GM23338 (cell line): Measurements from ENCODE around the gene PTPRJ. TPM values are rescaled to one million over a fixed set of nuclear protein-coding genes. Genes with fewer than 3 reads are reported as not detected.
"Not testable (repeated sequence)": the region's sequence is repeated elsewhere in the genome, so short reads cannot be mapped to it uniquely, and the experiment has no call there.

Experiments
- ATAC-seq: fragments of 200-7000 bp; cut with Tn5 transposase; 3 replicates; pipeline ENCODE4 v1.9.1; 2020
- DNase-seq: peaks from one replicate; pipeline ENCODE4 v3.0.0-alpha.2; 2015; ENCODE audit warnings: low spot score
- H2AFZ ChIP-seq: fragments of 200-600 bp; sonication (generic); 2 replicates; pipeline ENCODE4 v1.8.0; 2016; ENCODE audit warnings: antibody characterized with exemption, mild to moderate bottlenecking, moderate library complexity
- H3F3A ChIP-seq: fragments of 200-600 bp; sonication (generic); replicated peaks from 2 replicates; pipeline ENCODE4 v1.8.0; 2017; ENCODE audit warnings: antibody characterized with exemption, mixed run types, low read depth
- H3K27ac ChIP-seq: fragments of 200-600 bp; sonication (generic); 2 replicates; pipeline ENCODE4 v1.6.1; 2016; ENCODE audit warnings: low read depth
- H3K27me3 ChIP-seq: fragments of 200-600 bp; sonication (generic); 2 replicates; pipeline ENCODE4 v1.8.0; 2016; ENCODE audit warnings: mild to moderate bottlenecking, mixed run types, moderate library complexity; ENCODE audit not compliant: insufficient read depth
- H3K36me3 ChIP-seq: fragments of 200-600 bp; sonication (generic); 2 replicates; pipeline ENCODE4 v1.8.0; 2016; ENCODE audit warnings: mild to moderate bottlenecking; ENCODE audit not compliant: insufficient read depth
- H3K4me1 ChIP-seq: fragments of 200-600 bp; sonication (generic); 2 replicates; pipeline ENCODE4 v1.8.0; 2016; ENCODE audit warnings: mild to moderate bottlenecking, moderate library complexity; ENCODE audit not compliant: insufficient read depth
- H3K4me2 ChIP-seq: fragments of 200-600 bp; sonication (generic); 2 replicates; pipeline ENCODE4 v1.7.1; 2017; ENCODE audit warnings: mixed run types
- H3K4me3 ChIP-seq: fragments of 200-600 bp; sonication (generic); 2 replicates; pipeline ENCODE4 v1.6.1; 2016; ENCODE audit warnings: mixed run types
- H3K79me2 ChIP-seq: fragments of 200-600 bp; sonication (generic); replicated peaks from 2 replicates; pipeline ENCODE4 v1.8.0; 2017; ENCODE audit warnings: mild to moderate bottlenecking; ENCODE audit not compliant: insufficient read depth
- H3K9me2 ChIP-seq: fragments of 200-600 bp; sonication (generic); 2 replicates; pipeline ENCODE4 v1.8.0; 2017; ENCODE audit not compliant: insufficient read depth
- H4K20me1 ChIP-seq: fragments of 200-600 bp; sonication (generic); replicated peaks from 2 replicates; pipeline ENCODE4 v1.8.0; 2017; ENCODE audit warnings: mild to moderate bottlenecking; ENCODE audit not compliant: insufficient read depth
- H3K27ac Mint-ChIP-seq: 2 replicates; pipeline ENCODE4 v1.8.0; 2020; ENCODE audit warnings: inconsistent platforms, mild to moderate bottlenecking, moderate library complexity, mixed read lengths
- H3K27me3 Mint-ChIP-seq: 3 replicates; pipeline ENCODE4 v1.8.0; 2022; ENCODE audit warnings: low read depth, mild to moderate bottlenecking, moderate library complexity, mixed read lengths, inconsistent platforms; ENCODE audit not compliant: insufficient read depth, poor library complexity
- H3K36me3 Mint-ChIP-seq: 3 replicates; pipeline ENCODE4 v1.8.0; 2021; ENCODE audit warnings: low read depth, mild to moderate bottlenecking, inconsistent platforms, moderate library complexity, mixed read lengths
- H3K4me1 Mint-ChIP-seq: 3 replicates; pipeline ENCODE4 v1.8.0; 2020; ENCODE audit warnings: mild to moderate bottlenecking, inconsistent platforms, mixed read lengths
- H3K4me3 Mint-ChIP-seq: 3 replicates; pipeline ENCODE4 v1.8.0; 2021; ENCODE audit warnings: moderate library complexity, mild to moderate bottlenecking, inconsistent platforms, mixed read lengths
- H3K9me3 Mint-ChIP-seq: 3 replicates; pipeline ENCODE4 v1.8.0; 2020; ENCODE audit warnings: moderate library complexity, mild to moderate bottlenecking, inconsistent platforms, mixed read lengths
- CTCF ChIP-seq, 2 experiments: fragments of 200-600 bp in 1 of 2; sonication (generic) in 1 of 2; conservative IDR thresholded peaks; 2 replicates each; pipeline versions ENCODE4 v1.5.1 to v1.6.1; 2016 to 2017; ENCODE audit warnings: antibody characterized with exemption in 2 of 2, low read depth in 2 of 2, mild to moderate bottlenecking in 2 of 2, moderate library complexity in 1 of 2
- NANOG ChIP-seq: IDR thresholded peaks from 2 replicates; pipeline ENCODE4 v1.6.1; 2016; ENCODE audit warnings: antibody characterized with exemption, borderline replicate concordance
- POLR2AphosphoS5 ChIP-seq: IDR thresholded peaks from 2 replicates; pipeline ENCODE4 v1.6.1; 2016; ENCODE audit warnings: antibody characterized with exemption, low read depth
- ZNF462 ChIP-seq: fragments of 250-450 bp; sonication (Bioruptor Pico); IDR thresholded peaks from 2 replicates; pipeline ENCODE4 v1.5.0; 2020; ENCODE audit warnings: mild to moderate bottlenecking, moderate library complexity
- polyA plus RNA-seq: library from polyadenylated mRNA; unstranded; fragments of >200 nt; fragmentation: Nextera tagmentation; extraction: Ambion mirVana; gene quantifications from 2 replicates; pipeline ENCODE4 v1.2.1, GENCODE V29; 2016
- total RNA-seq: library from RNA; depleted of rRNA; stranded (reverse); fragments of >200 nt; shearing (Covaris generic); gene quantifications from 2 replicates; pipeline ENCODE4 v1.2.3, GENCODE V29; 2014

The PTPRJ gene
- total and polyA plus RNA-seq, 2 experiments from 2014 or later = 4.2 to 16.0 TPM

- TF ChIP-seq CTCF (conservative IDR thresholded peaks at IDR 0.05; ENCODE audit: low read depth in 2 of 2) (no peak), POLR2AphosphoS5 (no peak), NANOG (no peak)
Measured at GRCh38 chr11:48022445-48022844, 42.1 kb downstream of the PTPRJ start (continued).

- not testable (repeated sequence) for H3K36me3 Mint-ChIP-seq, H3K27ac Mint-ChIP-seq, H3K4me3 Mint-ChIP-seq, H3K4me2 ChIP-seq, DNase-seq, ATAC-seq, H3K9me3 Mint-ChIP-seq, H2AFZ ChIP-seq, H3K27me3 Mint-ChIP-seq, H3K27me3 ChIP-seq, H3F3A ChIP-seq, H3K36me3 ChIP-seq, H3K4me3 ChIP-seq, H4K20me1 ChIP-seq, H3K27ac ChIP-seq, H3K9me2 ChIP-seq
- H3K4me1 ChIP-seq = peaks cover 11% of the 10 kb centered on the region; the same call in 1 of the 2 replicates
- peaks cover 21% of the 10 kb centered on the region for H3K79me2 ChIP-seq
- H3K4me1 Mint-ChIP-seq = peaks cover 42% of the 10 kb centered on the region
Measured at GRCh38 chr11:48023608-48024007, 43.2 kb downstream of the PTPRJ start.

- no peak overlapping the region for H3K4me3 Mint-ChIP-seq
- Histone ChIP-seq H4K20me1 (no peaks in the 10 kb centered on the region), H3K79me2 (peaks cover 19% of the 10 kb centered on the region), H3K4me2 (no peak overlapping the region), H3K4me3 (no peak overlapping the region), H3K27ac (no peak overlapping the region), H3K27me3 (no peaks in the 10 kb centered on the region), H2AFZ (no peak overlapping the region), H3F3A (no peaks in the 10 kb centered on the region), H3K36me3 (no peaks in the 10 kb centered on the region), H3K9me2 (no peaks in the 10 kb centered on the region), H3K4me1 (peaks cover under 1% of the 10 kb centered on the region; the same call in 1 of the 2 replicates)
- H3K4me1 Mint-ChIP-seq = peaks cover 43% of the 10 kb centered on the region
- ATAC-seq (peak; percentile 56), DNase-seq (no peak)
- no peaks in the 10 kb centered on the region for H3K9me3 Mint-ChIP-seq
- no peak for TF ChIP-seq ZNF462 (CRISPR knock-in tag)
- peak overlapping the region; percentile 16; the same call in 1 of the 2 replicates for H3K27ac Mint-ChIP-seq
- H3K27me3 Mint-ChIP-seq = peaks cover 4% of the 10 kb centered on the region
- H3K36me3 Mint-ChIP-seq = no peaks in the 10 kb centered on the region
Measured at GRCh38 chr11:48024635-48025071, 44.3 kb downstream of the PTPRJ start.
